ENCODE results near the gene PDXK. TPM values are rescaled to one million over a fixed set of nuclear protein-coding genes. Genes with fewer than 3 reads are reported as not detected.
A peak's percentile ranks its signal among the peaks of the same experiment; 100 is the strongest.

Gene PDXK
- total and polyA plus RNA-seq, 9 of the 15 experiments (the other 6 are each of a cell fraction or from before 2014, with no cell fraction given), result 5.6 to 162 (median 76.5) TPM

DNA sequence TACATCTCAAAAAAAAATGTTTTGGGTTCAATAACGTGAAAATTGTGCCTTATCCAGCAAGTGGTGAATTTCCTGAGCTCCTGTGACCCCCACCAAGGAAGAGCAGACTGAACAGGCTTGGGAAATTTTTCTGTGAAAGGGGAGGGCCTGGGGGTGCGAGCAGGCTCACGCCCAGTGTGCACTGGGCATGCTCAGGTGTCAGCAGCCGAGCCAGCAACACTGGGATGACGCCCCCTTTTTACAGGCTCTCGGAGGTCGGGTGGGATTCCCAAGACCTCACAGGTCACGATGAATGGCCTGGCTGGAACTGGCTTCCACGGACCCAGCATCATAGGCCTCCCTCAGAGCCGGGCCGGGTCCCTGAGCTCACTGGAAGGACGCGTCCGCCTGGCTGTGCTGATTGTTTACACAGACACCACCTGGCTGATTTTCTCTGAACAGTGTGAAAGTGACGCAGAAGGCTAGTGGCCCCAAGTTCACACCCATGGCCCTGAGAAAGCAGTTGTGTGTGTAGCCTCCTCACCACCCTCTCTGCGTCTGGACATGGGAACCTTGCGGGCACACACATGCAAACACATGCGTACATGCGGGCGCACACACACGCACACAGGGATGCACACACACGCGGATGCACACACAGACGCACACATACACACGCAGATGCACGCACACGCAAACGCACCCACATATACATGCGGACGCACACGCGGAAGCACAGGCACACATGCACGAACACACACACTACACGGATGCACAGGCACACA lies 48.0 kb downstream of the PDXK start (continued):
- TF ChIP-seq POU5F1 (IDR thresholded peaks at IDR 0.05; ENCODE audit: borderline replicate concordance, low read depth, low read length, partially characterized antibody) (no peak), MTA3 (IDR thresholded peaks at IDR 0.05; ENCODE audit: borderline replicate concordance) (no peak), PHTF2 (CRISPR knock-in tag; IDR thresholded peaks at IDR 0.05) (no peak), KAT7 (CRISPR knock-in tag; IDR thresholded peaks at IDR 0.05; ENCODE audit: borderline replicate concordance) (no peak), ETS1 (conservative IDR thresholded peaks at IDR 0.05; ENCODE audit: control insufficient read depth, low read depth, low read length) (no peak), ZNF551 (CRISPR knock-in tag; IDR thresholded peaks at IDR 0.05) (no peak), SRSF9 (IDR thresholded peaks at IDR 0.05; ENCODE audit: borderline replicate concordance, low read depth, low read length) (no peak), ZBTB7A (IDR thresholded peaks at IDR 0.05; ENCODE audit: borderline replicate concordance, control insufficient read depth, low read depth, low read length) (no peak), SRF (CRISPR knock-in tag; IDR thresholded peaks at IDR 0.05) (no peak), NR2C2 (CRISPR knock-in tag; IDR thresholded peaks at IDR 0.05) (no peak), NR2C2 (tag; IDR thresholded peaks at IDR 0.05) (no peak), BRF2 (IDR thresholded peaks at IDR 0.05; ENCODE audit: borderline replicate concordance, insufficient read depth, insufficient read length) (no peak), USF1 (CRISPR knock-in tag; IDR thresholded peaks at IDR 0.05) (peak; percentile 10; the same call in 1 of the 2 replicates), KDM1A (IDR thresholded peaks at IDR 0.05) (peak in 1 of 2 experiments; percentile 91; a peak in 2 of 4 replicates), HNRNPUL1 (IDR thresholded peaks at IDR 0.05; ENCODE audit: low read length) (no peak)
- TF ChIP-seq, protein P1, sequence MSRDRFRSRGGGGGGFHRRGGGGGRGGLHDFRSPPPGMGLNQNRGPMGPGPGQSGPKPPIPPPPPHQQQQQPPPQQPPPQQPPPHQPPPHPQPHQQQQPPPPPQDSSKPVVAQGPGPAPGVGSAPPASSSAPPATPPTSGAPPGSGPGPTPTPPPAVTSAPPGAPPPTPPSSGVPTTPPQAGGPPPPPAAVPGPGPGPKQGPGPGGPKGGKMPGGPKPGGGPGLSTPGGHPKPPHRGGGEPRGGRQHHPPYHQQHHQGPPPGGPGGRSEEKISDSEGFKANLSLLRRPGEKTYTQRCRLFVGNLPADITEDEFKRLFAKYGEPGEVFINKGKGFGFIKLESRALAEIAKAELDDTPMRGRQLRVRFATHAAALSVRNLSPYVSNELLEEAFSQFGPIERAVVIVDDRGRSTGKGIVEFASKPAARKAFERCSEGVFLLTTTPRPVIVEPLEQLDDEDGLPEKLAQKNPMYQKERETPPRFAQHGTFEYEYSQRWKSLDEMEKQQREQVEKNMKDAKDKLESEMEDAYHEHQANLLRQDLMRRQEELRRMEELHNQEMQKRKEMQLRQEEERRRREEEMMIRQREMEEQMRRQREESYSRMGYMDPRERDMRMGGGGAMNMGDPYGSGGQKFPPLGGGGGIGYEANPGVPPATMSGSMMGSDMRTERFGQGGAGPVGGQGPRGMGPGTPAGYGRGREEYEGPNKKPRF (IDR thresholded peaks at IDR 0.05; ENCODE audit: low read depth, low read length), result no peak
- TF ChIP-seq, protein P2, sequence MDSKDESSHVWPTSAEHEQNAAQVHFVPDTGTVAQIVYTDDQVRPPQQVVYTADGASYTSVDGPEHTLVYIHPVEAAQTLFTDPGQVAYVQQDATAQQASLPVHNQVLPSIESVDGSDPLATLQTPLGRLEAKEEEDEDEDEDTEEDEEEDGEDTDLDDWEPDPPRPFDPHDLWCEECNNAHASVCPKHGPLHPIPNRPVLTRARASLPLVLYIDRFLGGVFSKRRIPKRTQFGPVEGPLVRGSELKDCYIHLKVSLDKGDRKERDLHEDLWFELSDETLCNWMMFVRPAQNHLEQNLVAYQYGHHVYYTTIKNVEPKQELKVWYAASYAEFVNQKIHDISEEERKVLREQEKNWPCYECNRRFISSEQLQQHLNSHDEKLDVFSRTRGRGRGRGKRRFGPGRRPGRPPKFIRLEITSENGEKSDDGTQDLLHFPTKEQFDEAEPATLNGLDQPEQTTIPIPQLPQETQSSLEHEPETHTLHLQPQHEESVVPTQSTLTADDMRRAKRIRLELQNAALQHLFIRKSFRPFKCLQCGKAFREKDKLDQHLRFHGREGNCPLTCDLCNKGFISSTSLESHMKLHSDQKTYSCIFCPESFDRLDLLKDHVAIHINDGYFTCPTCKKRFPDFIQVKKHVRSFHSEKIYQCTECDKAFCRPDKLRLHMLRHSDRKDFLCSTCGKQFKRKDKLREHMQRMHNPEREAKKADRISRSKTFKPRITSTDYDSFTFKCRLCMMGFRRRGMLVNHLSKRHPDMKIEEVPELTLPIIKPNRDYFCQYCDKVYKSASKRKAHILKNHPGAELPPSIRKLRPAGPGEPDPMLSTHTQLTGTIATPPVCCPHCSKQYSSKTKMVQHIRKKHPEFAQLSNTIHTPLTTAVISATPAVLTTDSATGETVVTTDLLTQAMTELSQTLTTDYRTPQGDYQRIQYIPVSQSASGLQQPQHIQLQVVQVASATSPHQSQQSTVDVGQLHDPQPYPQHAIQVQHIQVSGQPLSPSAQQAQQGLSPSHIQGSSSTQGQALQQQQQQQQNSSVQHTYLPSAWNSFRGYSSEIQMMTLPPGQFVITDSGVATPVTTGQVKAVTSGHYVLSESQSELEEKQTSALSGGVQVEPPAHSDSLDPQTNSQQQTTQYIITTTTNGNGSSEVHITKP (IDR thresholded peaks at IDR 0.05; ENCODE audit: partially characterized antibody), result no peak

Data from K562 (cell line).